Measurements from ENCODE around the gene ANO1. TPM values are rescaled to one million over a fixed set of nuclear protein-coding genes. Genes with fewer than 3 reads are reported as not detected.

ANO1 gene
- total RNA-seq, 2 donors from 2014 or later = 7.3 to 23.1 TPM

DNA sequence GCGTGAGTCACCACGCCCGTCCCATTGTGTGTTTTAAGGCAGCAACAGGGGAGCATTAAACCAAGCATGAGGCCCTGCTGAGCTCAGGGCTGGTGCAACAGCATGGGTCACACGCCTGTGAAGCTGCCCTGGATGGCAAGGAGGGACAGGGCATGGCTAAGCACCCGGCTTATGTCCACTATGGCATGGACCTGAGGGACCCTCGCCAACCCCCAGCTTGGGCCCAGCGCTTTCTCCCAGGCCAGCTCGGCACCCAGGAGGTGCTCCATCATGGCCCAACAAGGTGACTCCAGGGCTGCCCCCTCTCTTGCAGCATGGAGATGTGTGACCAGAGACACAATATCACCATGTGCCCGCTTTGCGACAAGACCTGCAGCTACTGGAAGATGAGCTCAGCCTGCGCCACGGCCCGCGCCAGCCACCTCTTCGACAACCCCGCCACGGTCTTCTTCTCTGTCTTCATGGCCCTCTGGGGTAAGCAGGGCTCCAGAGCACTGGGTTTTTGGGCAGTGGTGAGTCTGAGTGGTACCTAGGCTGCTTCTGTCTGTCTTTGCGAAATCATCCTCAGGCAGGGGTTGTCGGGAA lies 53.6 kb downstream of the ANO1 start:
- Histone ChIP-seq H3K9me3 (no peaks in the 10 kb centered on the region), H3K27ac (no peak overlapping the region), H3K36me3 (replicated peaks in 1 of 2; ENCODE audit: insufficient read depth in 1 of 2, low read depth in 2 of 2) (no peaks in the 10 kb centered on the region), H3K4me1 (no peaks in the 10 kb centered on the region), H3K4me3 (no peak overlapping the region), H3K27me3 (no peaks in the 10 kb centered on the region)
- TF ChIP-seq, protein P1, sequence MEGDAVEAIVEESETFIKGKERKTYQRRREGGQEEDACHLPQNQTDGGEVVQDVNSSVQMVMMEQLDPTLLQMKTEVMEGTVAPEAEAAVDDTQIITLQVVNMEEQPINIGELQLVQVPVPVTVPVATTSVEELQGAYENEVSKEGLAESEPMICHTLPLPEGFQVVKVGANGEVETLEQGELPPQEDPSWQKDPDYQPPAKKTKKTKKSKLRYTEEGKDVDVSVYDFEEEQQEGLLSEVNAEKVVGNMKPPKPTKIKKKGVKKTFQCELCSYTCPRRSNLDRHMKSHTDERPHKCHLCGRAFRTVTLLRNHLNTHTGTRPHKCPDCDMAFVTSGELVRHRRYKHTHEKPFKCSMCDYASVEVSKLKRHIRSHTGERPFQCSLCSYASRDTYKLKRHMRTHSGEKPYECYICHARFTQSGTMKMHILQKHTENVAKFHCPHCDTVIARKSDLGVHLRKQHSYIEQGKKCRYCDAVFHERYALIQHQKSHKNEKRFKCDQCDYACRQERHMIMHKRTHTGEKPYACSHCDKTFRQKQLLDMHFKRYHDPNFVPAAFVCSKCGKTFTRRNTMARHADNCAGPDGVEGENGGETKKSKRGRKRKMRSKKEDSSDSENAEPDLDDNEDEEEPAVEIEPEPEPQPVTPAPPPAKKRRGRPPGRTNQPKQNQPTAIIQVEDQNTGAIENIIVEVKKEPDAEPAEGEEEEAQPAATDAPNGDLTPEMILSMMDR (IDR thresholded peaks at IDR 0.05) = no peak
- no peak for TF ChIP-seq POLR2A (IDR thresholded peaks at IDR 0.05)
- 77 to 88% methylated on average over 11 to 18 of the region's 19 CpGs for WGBS, 2 donors
- DNase-seq (no peak), ATAC-seq (no peak)
- intact Hi-C loops (cut with DNase I) = no loop called here

DNA sequence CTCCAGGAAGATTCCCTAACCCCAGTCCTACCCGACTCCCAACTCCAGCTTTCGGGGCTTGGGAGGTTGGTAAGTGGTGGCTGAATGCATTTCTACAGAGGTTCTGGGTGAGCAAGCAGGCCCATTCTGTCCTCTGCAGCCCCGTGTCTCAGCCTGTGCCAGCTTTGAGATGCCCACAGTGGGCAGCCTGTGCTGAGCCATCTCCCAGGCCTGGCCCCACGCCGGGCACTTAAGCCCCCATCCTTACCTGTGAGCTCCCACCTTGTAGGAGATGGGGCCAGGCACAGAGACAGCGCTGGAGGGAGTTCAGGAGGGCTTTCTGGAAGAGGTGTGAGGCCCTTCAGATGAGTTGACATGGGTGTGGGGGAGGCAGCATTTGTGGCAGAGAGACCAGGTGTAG lies 54.5 kb downstream of the ANO1 start:
- Histone ChIP-seq H3K4me1 (no peaks in the 10 kb centered on the region), H3K4me3 (no peak overlapping the region), H3K27ac (no peak overlapping the region), H3K9me3 (no peaks in the 10 kb centered on the region), H3K27me3 (no peaks in the 10 kb centered on the region), H3K36me3 (replicated peaks in 1 of 2; ENCODE audit: insufficient read depth in 1 of 2, low read depth in 2 of 2) (no peaks in the 10 kb centered on the region)
- WGBS, 2 donors = 68 to 75% methylated on average over 2 to 6 of the region's 6 CpGs
- ATAC-seq = no peak
- intact Hi-C loops (cut with DNase I) = no loop called here
- TF ChIP-seq POLR2A (IDR thresholded peaks at IDR 0.05) = no peak
- TF ChIP-seq, protein P1 (IDR thresholded peaks at IDR 0.05) = no peak
- DNase-seq = no peak

DNA sequence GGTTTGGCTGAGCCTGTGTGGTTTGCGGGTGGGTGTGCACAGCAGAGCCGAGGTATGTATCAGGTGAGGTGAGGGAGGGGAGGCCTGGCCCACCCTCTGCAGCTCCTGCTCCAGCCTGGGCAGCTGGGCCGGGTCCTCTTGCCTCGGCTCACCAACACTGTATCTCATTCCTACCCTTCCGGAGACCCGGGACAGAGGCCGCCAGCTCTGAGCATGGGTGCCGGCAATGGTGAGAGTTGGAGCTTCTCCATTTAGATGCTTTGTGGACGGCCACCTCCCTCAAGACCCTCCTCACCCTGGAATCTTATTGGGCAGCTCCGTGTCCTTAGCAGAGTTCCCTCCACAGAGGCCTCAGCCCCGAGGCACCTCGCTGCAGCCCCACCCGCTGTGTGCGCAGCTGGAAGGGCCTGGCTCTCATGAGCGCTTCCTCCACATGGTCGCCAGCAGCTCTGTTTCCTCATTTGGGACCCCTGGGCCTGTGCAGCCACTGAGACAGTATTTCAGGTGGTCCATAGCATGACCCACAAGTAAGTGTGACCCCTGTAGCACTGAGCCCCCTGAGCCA lies 55.7 kb downstream of the ANO1 start:
- no peak overlapping the region for H3K27ac ChIP-seq
- intact Hi-C loops (cut with DNase I) = no loop called here
- H3K4me3 ChIP-seq = no peak overlapping the region
- H3K27me3 ChIP-seq = no peaks in the 10 kb centered on the region
- no peaks in the 10 kb centered on the region for H3K36me3 ChIP-seq (replicated peaks in 1 of 2; ENCODE audit: insufficient read depth in 1 of 2, low read depth in 2 of 2)
- TF ChIP-seq, protein P1 (IDR thresholded peaks at IDR 0.05) = no peak
- TF ChIP-seq POLR2A (IDR thresholded peaks at IDR 0.05) = no peak
- DNase-seq (no peak), ATAC-seq (no peak)
- H3K4me1 ChIP-seq = no peaks in the 10 kb centered on the region
- WGBS, 2 donors = 70 to 75% methylated on average over 10 to 15 of the region's 16 CpGs
- no peaks in the 10 kb centered on the region for H3K9me3 ChIP-seq

DNA sequence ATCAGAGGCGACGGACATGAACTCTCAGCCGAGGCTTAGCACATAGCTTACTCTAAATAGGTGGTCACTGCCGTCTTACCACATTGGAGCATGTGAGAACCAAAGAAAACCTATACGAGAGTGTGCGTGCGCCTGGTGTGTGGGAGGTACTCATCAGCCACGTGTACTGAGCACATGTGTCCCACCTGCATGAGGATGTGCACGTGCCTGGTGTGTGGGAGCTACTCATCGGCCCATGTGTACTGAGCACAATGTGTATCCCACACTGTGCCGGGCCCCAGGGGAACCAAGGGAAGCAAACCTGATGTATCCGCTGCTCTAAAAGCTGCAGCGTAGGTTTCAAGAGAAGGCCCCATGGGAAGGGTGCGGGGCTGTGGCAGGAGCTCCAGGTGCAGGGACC lies 56.4 kb downstream of the ANO1 start:
- no peak for ATAC-seq
- H3K27ac ChIP-seq = no peak overlapping the region
- no peak overlapping the region for H3K4me3 ChIP-seq
- H3K9me3 ChIP-seq = no peaks in the 10 kb centered on the region
- intact Hi-C loops (cut with DNase I) = no loop called here
- no peaks in the 10 kb centered on the region for H3K36me3 ChIP-seq (replicated peaks in 1 of 2; ENCODE audit: insufficient read depth in 1 of 2, low read depth in 2 of 2)
- no peaks in the 10 kb centered on the region for H3K27me3 ChIP-seq
- no peak for TF ChIP-seq POLR2A (IDR thresholded peaks at IDR 0.05)
- TF ChIP-seq, protein P1 (IDR thresholded peaks at IDR 0.05) = no peak
- no peaks in the 10 kb centered on the region for H3K4me1 ChIP-seq
- 77 to 81% methylated on average over 14 of the region's 14 CpGs for WGBS, 2 donors
- no peak for DNase-seq

DNA sequence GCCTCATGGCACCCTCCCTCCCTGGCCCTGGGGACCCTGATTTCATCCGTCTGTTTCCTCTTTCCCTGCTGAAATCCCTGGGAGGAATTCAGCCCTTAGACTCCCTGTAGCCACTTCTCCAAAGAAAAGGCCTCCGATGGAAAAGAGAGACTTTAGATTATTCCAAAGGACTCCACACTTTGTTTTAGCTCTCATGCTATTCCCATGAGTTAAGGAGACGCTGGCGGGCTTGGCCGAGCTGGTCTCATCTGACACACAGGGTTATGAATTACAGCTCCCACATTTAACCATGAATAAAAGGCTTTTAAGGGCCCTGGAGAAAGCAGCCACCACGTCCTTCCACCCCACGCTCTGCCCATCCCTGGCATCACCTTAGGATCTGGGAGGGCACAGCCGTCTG lies 57.0 kb downstream of the ANO1 start:
- Histone ChIP-seq H3K27ac (no peak overlapping the region), H3K27me3 (no peaks in the 10 kb centered on the region), H3K4me3 (no peak overlapping the region), H3K36me3 (replicated peaks in 1 of 2; ENCODE audit: insufficient read depth in 1 of 2, low read depth in 2 of 2) (no peaks in the 10 kb centered on the region), H3K9me3 (no peaks in the 10 kb centered on the region), H3K4me1 (no peaks in the 10 kb centered on the region)
- WGBS, 2 donors = 54 to 58% methylated on average over 8 of the region's 8 CpGs
- ATAC-seq = no peak
- TF ChIP-seq, protein P1 (IDR thresholded peaks at IDR 0.05) = no peak
- TF ChIP-seq POLR2A (IDR thresholded peaks at IDR 0.05) = no peak
- no peak for DNase-seq
- intact Hi-C loops (cut with DNase I) = no loop called here
